Measurements from ENCODE around the gene MT1G. TPM values are rescaled to one million over a fixed set of nuclear protein-coding genes. Genes with fewer than 3 reads are reported as not detected.
"Not testable (repeated sequence)": the region's sequence is repeated elsewhere in the genome, so short reads cannot be mapped to it uniquely, and the experiment has no call there.

MT1G gene
- total RNA-seq, 2 experiments from 2014 or later, result 15.3 to 16.6 TPM

GRCh38 chr16:56689171-56689570 is 21.3 kb upstream of the MT1G start:
- ChIA-PET POLR2A (no interaction called here), CTCF (no interaction called here)

GRCh38 chr16:56688762-56689161 is 20.9 kb upstream of the MT1G start:
- CTCF ChIA-PET, result no interaction called here
- POLR2A ChIA-PET, result no interaction called here

- ChIA-PET CTCF (interaction anchor here (0.7 kb wide), 1 partner anchor 169 kb away, joined by 3 read pairs; no protein-coding TSS in a partner anchor), POLR2A (no interaction called here)
Observed at GRCh38 chr16:56686758-56687157, 18.9 kb upstream of the MT1G start.

- CTCF ChIA-PET, result interaction anchor here (1.2 to 2.4 kb wide), 2 partner anchors 9 to 108 kb away, joined by 3 to 8 read pairs; no protein-coding TSS in a partner anchor
- POLR2A ChIA-PET, result no interaction called here
Observed at GRCh38 chr16:56684926-56685590, 17.2 kb upstream of the MT1G start.

GRCh38 chr16:56684256-56684925 is 16.5 kb upstream of the MT1G start:
- ChIA-PET POLR2A (no interaction called here), CTCF (interaction anchor here (2.4 kb wide), 1 partner anchor 107 kb away, joined by 8 read pairs; no protein-coding TSS in a partner anchor)

- ChIA-PET CTCF (interaction anchor here (1.5 to 2.4 kb wide), 3 partner anchors 14 to 106 kb away, joined by 6 to 8 read pairs (median 6); partner anchors contain the start of gene MT1H), POLR2A (interaction anchor here (1.1 to 1.2 kb wide), 2 partner anchors 18 to 40 kb away, joined by 6 to 7 read pairs; no protein-coding TSS in a partner anchor)
Observed at GRCh38 chr16:56683424-56684172, 15.7 kb upstream of the MT1G start.

- POLR2A ChIA-PET, result interaction anchor here (0.6 to 1.2 kb wide), 5 partner anchors 19 to 105 kb away, joined by 3 to 7 read pairs (median 5); no protein-coding TSS in a partner anchor
- CTCF ChIA-PET, result interaction anchor here (0.8 to 2.4 kb wide), 4 partner anchors 14 to 105 kb away, joined by 3 to 8 read pairs (median 6); partner anchors contain the start of gene MT1H
Observed at GRCh38 chr16:56682703-56683397, 15.0 kb upstream of the MT1G start.

GRCh38 chr16:56681939-56682702 is 14.3 kb upstream of the MT1G start, which contains the start of gene MT1X:
Gene MT1X, plus strand, starts transcription at chr16:56682470. Its CDS starts 71 bp downstream, at chr16:56682541.
- ChIA-PET CTCF (interaction anchor here (0.8 to 2.2 kb wide), 4 partner anchors 13 to 74 kb away, joined by 3 to 6 read pairs (median 4); partner anchors contain the start of genes MT1H and MT2A), POLR2A (interaction anchor here (0.6 to 1.2 kb wide), 5 partner anchors 20 to 104 kb away, joined by 3 to 7 read pairs (median 5); no protein-coding TSS in a partner anchor)

- POLR2A ChIA-PET, result no interaction called here
- CTCF ChIA-PET, result interaction anchor here (0.5 to 1.7 kb wide), 2 partner anchors 22 to 316 kb away, joined by 3 to 5 read pairs; no protein-coding TSS in a partner anchor
Observed at GRCh38 chr16:56679818-56680217, 12.0 kb upstream of the MT1G start.

GRCh38 chr16:56679078-56679730 is 11.3 kb upstream of the MT1G start:
- ChIA-PET CTCF (interaction anchor here (1.2 to 1.7 kb wide), 2 partner anchors 16 to 23 kb away, joined by 4 to 5 read pairs; no protein-coding TSS in a partner anchor), POLR2A (no interaction called here)

- ChIA-PET CTCF (interaction anchor here (1.2 to 1.4 kb wide), 2 partner anchors 9 to 91 kb away, joined by 3 read pairs; partner anchors contain the start of gene MT1G), POLR2A (no interaction called here)
Observed at GRCh38 chr16:56677474-56677873, 9.6 kb upstream of the MT1G start.

- CTCF ChIA-PET, result interaction anchor here (0.9 to 1.2 kb wide), 2 partner anchors 8 to 11 kb away, joined by 3 read pairs; no protein-coding TSS in a partner anchor
- POLR2A ChIA-PET, result interaction anchor here (0.7 kb wide), 1 partner anchor 68 kb away, joined by 3 read pairs; no protein-coding TSS in a partner anchor
Observed at GRCh38 chr16:56675685-56676210, 7.9 kb upstream of the MT1G start.

- CTCF ChIA-PET, result interaction anchor here (1.0 kb wide), 1 partner anchor 26 kb away, joined by 3 read pairs; no protein-coding TSS in a partner anchor
- POLR2A ChIA-PET, result not testable (repeated sequence)
Observed at GRCh38 chr16:56674570-56674969, 6.7 kb upstream of the MT1G start.

- ChIA-PET POLR2A (no interaction called here), CTCF (interaction anchor here (1.0 kb wide), 1 partner anchor 26 kb away, joined by 3 read pairs; no protein-coding TSS in a partner anchor)
Observed at GRCh38 chr16:56673921-56674320, 6.1 kb upstream of the MT1G start.

- ChIA-PET CTCF (no interaction called here), POLR2A (no interaction called here)
Observed at GRCh38 chr16:56672761-56673536, 5.1 kb upstream of the MT1G start.

GRCh38 chr16:56672171-56672570 is 4.3 kb upstream of the MT1G start:
- POLR2A ChIA-PET, CTCF ChIA-PET: not testable (repeated sequence)

Measured in activated CD8-positive, alpha-beta memory T cell treated with anti-CD3 and anti-CD28 coated beads for 36 hours (primary cell).